H9 (cell line): ENCODE results near the gene R3HDM2. TPM values are rescaled to one million over a fixed set of nuclear protein-coding genes. Genes with fewer than 3 reads are reported as not detected.

Experiments
- DNase-seq: peaks from one replicate; pipeline ENCODE4 v3.0.0-alpha.2; 2017
- H2AFZ ChIP-seq: one replicate; pipeline ENCODE4 v1.6.1; 2013; ENCODE audit warnings: mild to moderate bottlenecking, low read length, control low read depth, moderate library complexity
- H2AK5ac ChIP-seq: 2 replicates; pipeline ENCODE4 v1.6.1; 2013; ENCODE audit warnings: low read length, control low read depth, mixed read lengths; ENCODE audit not compliant: insufficient read length
- H2BK120ac ChIP-seq: one replicate; pipeline ENCODE4 v1.6.1; 2013; ENCODE audit warnings: low read depth, mild to moderate bottlenecking, low read length, control low read depth, inconsistent platforms; ENCODE audit not compliant: poor library complexity, severe bottlenecking
- H2BK12ac ChIP-seq: 2 replicates; pipeline ENCODE4 v1.6.1; 2013; ENCODE audit warnings: low read length, control low read depth, mixed read lengths, low read depth; ENCODE audit not compliant: insufficient read length
- H2BK15ac ChIP-seq: 2 replicates; pipeline ENCODE4 v1.6.1; 2013; ENCODE audit warnings: low read depth, low read length, control low read depth
- H2BK20ac ChIP-seq: one replicate; pipeline ENCODE4 v1.6.1; 2013; ENCODE audit warnings: low read depth, mild to moderate bottlenecking, low read length, control low read depth, inconsistent platforms; ENCODE audit not compliant: poor library complexity, severe bottlenecking
- H2BK5ac ChIP-seq: 2 replicates; pipeline ENCODE4 v1.6.1; 2013; ENCODE audit warnings: low read length, control low read depth, mixed read lengths; ENCODE audit not compliant: insufficient read length
- H3K14ac ChIP-seq: 2 replicates; pipeline ENCODE4 v1.6.1; 2013; ENCODE audit warnings: low read length, control low read depth; ENCODE audit not compliant: insufficient read depth
- H3K18ac ChIP-seq: 2 replicates; pipeline ENCODE4 v1.6.1; 2013; ENCODE audit warnings: low read depth, mild to moderate bottlenecking, mixed read lengths, low read length, control low read depth; ENCODE audit not compliant: insufficient read length
- H3K23ac ChIP-seq: 2 replicates; pipeline ENCODE4 v1.6.1; 2013; ENCODE audit warnings: low read length, control low read depth, mixed read lengths, low read depth; ENCODE audit not compliant: insufficient read length
- H3K23me2 ChIP-seq: 2 replicates; pipeline ENCODE4 v1.6.1; 2013; ENCODE audit warnings: low read depth, mild to moderate bottlenecking, mixed read lengths, low read length, control low read depth; ENCODE audit not compliant: insufficient read length, poor library complexity, severe bottlenecking
- H3K27ac ChIP-seq: 2 replicates; pipeline ENCODE4 v1.5.1; 2013; ENCODE audit warnings: low read length, control low read depth, mixed read lengths, low read depth; ENCODE audit not compliant: insufficient read length
- H3K27me3 ChIP-seq: 2 replicates; pipeline ENCODE4 v1.6.1; 2013; ENCODE audit warnings: low read length, control low read depth, inconsistent platforms; ENCODE audit not compliant: insufficient read depth
- H3K4ac ChIP-seq: 2 replicates; pipeline ENCODE4 v1.6.1; 2013; ENCODE audit warnings: low read depth, mild to moderate bottlenecking, control low read depth, inconsistent platforms, low read length, moderate library complexity
- H3K4me1 ChIP-seq: 2 replicates; pipeline ENCODE4 v1.6.1; 2013; ENCODE audit warnings: low read length, control low read depth, inconsistent platforms; ENCODE audit not compliant: insufficient read depth
- H3K4me2 ChIP-seq: 2 replicates; pipeline ENCODE4 v1.6.1; 2013; ENCODE audit warnings: low read length, control low read depth, mixed read lengths; ENCODE audit not compliant: insufficient read length, insufficient read depth
- H3K56ac ChIP-seq: 2 replicates; pipeline ENCODE4 v1.6.1; 2013; ENCODE audit warnings: low read depth, mild to moderate bottlenecking, mixed read lengths, low read length, control low read depth; ENCODE audit not compliant: insufficient read length
- H3K79me1 ChIP-seq: 2 replicates; pipeline ENCODE4 v1.6.1; 2013; ENCODE audit warnings: low read depth, mild to moderate bottlenecking, moderate library complexity, low read length, control low read depth, inconsistent platforms; ENCODE audit not compliant: insufficient read depth, poor library complexity, severe bottlenecking
- H3K79me2 ChIP-seq: 2 replicates; pipeline ENCODE4 v1.6.1; 2013; ENCODE audit warnings: low read length, control low read depth, inconsistent platforms; ENCODE audit not compliant: insufficient read depth
- H3K9ac ChIP-seq: 2 replicates; pipeline ENCODE4 v1.6.1; 2013; ENCODE audit warnings: low read length, control low read depth, mixed read lengths; ENCODE audit not compliant: insufficient read length; ENCODE audit errors: extremely low read depth
- H3K9me3 ChIP-seq: one replicate; pipeline ENCODE4 v1.6.1; 2013; ENCODE audit warnings: low read depth, low read length, inconsistent platforms; ENCODE audit not compliant: control insufficient read depth
- H3T11ph ChIP-seq: one replicate; pipeline ENCODE4 v1.6.1; 2013; ENCODE audit warnings: mild to moderate bottlenecking, low read length, control low read depth, inconsistent platforms
- H4K20me1 ChIP-seq: one replicate; pipeline ENCODE4 v1.6.1; 2013; ENCODE audit not compliant: control insufficient read depth, insufficient read length, insufficient read depth
- H4K5ac ChIP-seq: 2 replicates; pipeline ENCODE4 v1.6.1; 2013; ENCODE audit warnings: low read depth, mild to moderate bottlenecking, mixed read lengths, low read length, control low read depth; ENCODE audit not compliant: insufficient read length
- H4K8ac ChIP-seq: replicated peaks from 2 replicates; pipeline ENCODE4 v1.6.1; 2013; ENCODE audit warnings: low read length, control low read depth, mixed read lengths, low read depth; ENCODE audit not compliant: insufficient read length
- H4K91ac ChIP-seq: 2 replicates; pipeline ENCODE4 v1.6.1; 2013; ENCODE audit warnings: low read depth, mild to moderate bottlenecking, moderate library complexity, mixed read lengths, low read length, control low read depth; ENCODE audit not compliant: insufficient read length
- H3K27ac Mint-ChIP-seq, 3 experiments: 2 replicates in 2 of 3; 3 replicates in 1 of 3; pipeline ENCODE4 v1.8.0; 2020 to 2021; ENCODE audit warnings: mixed read lengths in 3 of 3, mild to moderate bottlenecking in 1 of 3, moderate library complexity in 1 of 3
- H3K27me3 Mint-ChIP-seq: 2 replicates; pipeline ENCODE4 v1.8.0; 2021; ENCODE audit warnings: low read depth, mild to moderate bottlenecking, moderate library complexity, mixed read lengths
- H3K36me3 Mint-ChIP-seq, 3 experiments: 2 replicates in 2 of 3; 3 replicates in 1 of 3; pipeline ENCODE4 v1.8.0; 2020 to 2021; ENCODE audit warnings: low read depth in 3 of 3, mixed read lengths in 3 of 3; ENCODE audit not compliant: insufficient read depth in 1 of 3
- H3K4me1 Mint-ChIP-seq, 2 experiments: 2 replicates each; pipeline ENCODE4 v1.8.0; 2020; ENCODE audit warnings: mixed read lengths in 2 of 2
- H3K4me3 Mint-ChIP-seq, 2 experiments: 2 replicates in 1 of 2; 3 replicates in 1 of 2; pipeline ENCODE4 v1.8.0; 2020 to 2021; ENCODE audit warnings: mild to moderate bottlenecking in 2 of 2, mixed read lengths in 2 of 2, moderate library complexity in 1 of 2
- H3K9me3 Mint-ChIP-seq, 2 experiments: 2 replicates in 1 of 2; 3 replicates in 1 of 2; pipeline ENCODE4 v1.8.0; 2020; ENCODE audit warnings: mild to moderate bottlenecking in 2 of 2, mixed read lengths in 2 of 2, moderate library complexity in 1 of 2
- WGBS: extraction: QIAGEN DNeasy Blood & Tissue Kit; methylation state at CpG from one replicate; pipeline ENCODE4 v1.1.7; 2013; ENCODE audit warnings: missing lambda C conversion rate, low lambda C conversion rate, mixed read lengths; ENCODE audit not compliant: insufficient read length; ENCODE audit errors: extremely low coverage; 5-methylcytosine and 5-hydroxymethylcytosine counted together
- total RNA-seq: library from RNA; stranded (reverse); gene quantifications from 2 replicates; pipeline ENCODE4 v1.2.1, GENCODE V29; 2021
- TF ChIP-seq, protein P1 (sequence below): fragments of 200-600 bp; sonication (generic); conservative IDR thresholded peaks from 3 replicates; pipeline ENCODE4 v1.8.0; 2021; ENCODE audit warnings: antibody characterized with exemption, mild to moderate bottlenecking

R3HDM2 gene
- total RNA-seq, 1 experiment from 2014 or later, result 43.9 TPM

- Histone ChIP-seq H3K14ac (no peak overlapping the region), H2AK5ac (no peak overlapping the region), H3K27me3 (no peaks in the 10 kb centered on the region), H3K4me1 (no peaks in the 10 kb centered on the region), H4K5ac (no peak overlapping the region), H2BK12ac (no peak overlapping the region), H4K8ac (no peak overlapping the region), H3K9ac (no peak overlapping the region), H3K9me3 (no peaks in the 10 kb centered on the region), H3K79me2 (no peaks in the 10 kb centered on the region), H3K79me1 (no peaks in the 10 kb centered on the region), H3K4me2 (no peak overlapping the region), H4K91ac (no peak overlapping the region), H3K18ac (no peak overlapping the region), H2AFZ (no peak overlapping the region), H3K23me2 (no peaks in the 10 kb centered on the region), H2BK5ac (no peak overlapping the region), H3K27ac (no peak overlapping the region), H2BK20ac (no peak overlapping the region), H3K4ac (no peak overlapping the region), H4K20me1 (no peaks in the 10 kb centered on the region), H2BK120ac (no peak overlapping the region), H3K56ac (no peak overlapping the region), H3K23ac (no peak overlapping the region), H3T11ph (no peak overlapping the region), H2BK15ac (no peak overlapping the region)
- TF ChIP-seq, protein P1, sequence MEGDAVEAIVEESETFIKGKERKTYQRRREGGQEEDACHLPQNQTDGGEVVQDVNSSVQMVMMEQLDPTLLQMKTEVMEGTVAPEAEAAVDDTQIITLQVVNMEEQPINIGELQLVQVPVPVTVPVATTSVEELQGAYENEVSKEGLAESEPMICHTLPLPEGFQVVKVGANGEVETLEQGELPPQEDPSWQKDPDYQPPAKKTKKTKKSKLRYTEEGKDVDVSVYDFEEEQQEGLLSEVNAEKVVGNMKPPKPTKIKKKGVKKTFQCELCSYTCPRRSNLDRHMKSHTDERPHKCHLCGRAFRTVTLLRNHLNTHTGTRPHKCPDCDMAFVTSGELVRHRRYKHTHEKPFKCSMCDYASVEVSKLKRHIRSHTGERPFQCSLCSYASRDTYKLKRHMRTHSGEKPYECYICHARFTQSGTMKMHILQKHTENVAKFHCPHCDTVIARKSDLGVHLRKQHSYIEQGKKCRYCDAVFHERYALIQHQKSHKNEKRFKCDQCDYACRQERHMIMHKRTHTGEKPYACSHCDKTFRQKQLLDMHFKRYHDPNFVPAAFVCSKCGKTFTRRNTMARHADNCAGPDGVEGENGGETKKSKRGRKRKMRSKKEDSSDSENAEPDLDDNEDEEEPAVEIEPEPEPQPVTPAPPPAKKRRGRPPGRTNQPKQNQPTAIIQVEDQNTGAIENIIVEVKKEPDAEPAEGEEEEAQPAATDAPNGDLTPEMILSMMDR, result no peak
- Mint-ChIP-seq H3K27me3 (no peaks in the 10 kb centered on the region), H3K27ac (peak overlapping the region in 2 of 3 experiments; percentile 15 to 85; a peak in 1 of 7 replicates), H3K4me1 (peaks cover 2 to 3% of the 10 kb centered on the region in 2 experiments; a peak in 2 of 4 replicates), H3K9me3 (no peaks in the 10 kb centered on the region), H3K4me3 (no peak overlapping the region), H3K36me3 (peaks cover 40 to 80% (median 77%) of the 10 kb centered on the region in 3 experiments)
- DNase-seq, result no peak
- no CpG with 5 or more reads among the region's 29 CpGs for WGBS
Observed at GRCh38 chr12:57207731-57208630, 222.9 kb downstream of the R3HDM2 start.
